ENCODE measurements around the gene TDRD5.

DNA sequence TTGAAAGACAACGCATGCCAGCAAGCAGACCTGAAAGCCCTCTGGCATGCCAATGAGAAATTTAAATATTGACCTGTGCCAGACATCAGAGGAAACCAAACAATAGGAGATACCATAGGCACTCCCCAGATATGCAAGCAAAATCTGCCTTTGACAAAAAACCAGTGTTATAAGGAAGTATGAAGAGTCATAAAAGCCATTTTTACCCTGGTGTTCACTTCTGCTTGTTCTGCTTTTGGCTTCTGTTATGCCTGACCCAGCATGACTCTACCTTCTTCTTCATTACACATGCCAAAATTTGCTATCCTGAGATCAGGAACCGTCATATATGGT is 42.3 kb upstream of the TDRD5 start:
- TF ChIP-seq CTCF (optimal IDR thresholded peaks at IDR 0.05 in 1 of 3, IDR thresholded peaks at IDR 0.05 in 1 of 3, conservative IDR thresholded peaks at IDR 0.05 in 1 of 3; ENCODE audit: extremely low read depth in 1 of 3, insufficient read depth in 2 of 3, low read length in 3 of 3) (no peak), EZH2 (IDR thresholded peaks at IDR 0.05; ENCODE audit: low read length) (no peak)

Data from keratinocyte (primary cell).